Activated CD8-positive, alpha-beta T cell treated with anti-CD3 and anti-CD28 coated beads for 36 hours (primary cell): ENCODE data around the gene DNAI7. TPM values are rescaled to one million over a fixed set of nuclear protein-coding genes. Genes with fewer than 3 reads are reported as not detected.

ENCODE experiments used
- ATAC-seq: fragments of 200-7000 bp; cut with Tn5 transposase; one replicate; pipeline ENCODE4 v1.10.0; 2021; ENCODE audit warnings: mild to moderate bottlenecking, moderate library complexity
- CTCF ChIA-PET: fragments of 350-600 bp; sonication (Branson Sonifier 250); formaldehyde crosslinking; loops from one replicate; lab custom pipeline; 2021; ENCODE audit warnings: antibody characterized with exemption; lab: Charles Lee
- POLR2A ChIA-PET: fragments of 350-600 bp; sonication (Branson Sonifier 250); formaldehyde crosslinking; loops from one replicate; lab custom pipeline; 2021; ENCODE audit warnings: antibody characterized with exemption; lab: Charles Lee
- DNase-seq: peaks from one replicate; pipeline ENCODE4 v3.0.0-alpha.2; 2020
- H3K27ac Mint-ChIP-seq: one replicate; pipeline ENCODE4 v1.8.0; 2021; ENCODE audit warnings: mild to moderate bottlenecking, mixed read lengths
- H3K27me3 Mint-ChIP-seq: one replicate; pipeline ENCODE4 v1.8.0; 2021; ENCODE audit warnings: mixed read lengths
- H3K36me3 Mint-ChIP-seq: one replicate; pipeline ENCODE4 v1.8.0; 2021; ENCODE audit warnings: low read depth, mixed read lengths
- H3K4me1 Mint-ChIP-seq: one replicate; pipeline ENCODE4 v1.8.0; 2021; ENCODE audit warnings: low read depth, mixed read lengths
- H3K4me3 Mint-ChIP-seq: one replicate; pipeline ENCODE4 v1.8.0; 2021; ENCODE audit warnings: mild to moderate bottlenecking, moderate library complexity, mixed read lengths
- H3K9me3 Mint-ChIP-seq: one replicate; pipeline ENCODE4 v1.8.0; 2021; ENCODE audit warnings: mixed read lengths
- CTCF ChIP-seq: fragments of 200-600 bp; IDR thresholded peaks from one replicate; pipeline ENCODE4 v1.8.0; 2022; ENCODE audit warnings: antibody characterized with exemption, mild to moderate bottlenecking
- intact Hi-C: fragments of 100-400 bp; cut with micrococcal nuclease; formaldehyde crosslinking; loops from one replicate; pipeline ENCODE4 v1.10.0; 2022
- total RNA-seq, 2 experiments: library from RNA; stranded (reverse); gene quantifications; one replicate each; pipeline ENCODE4 v1.2.3, GENCODE V29; 2021

Gene DNAI7
- total RNA-seq, 2 experiments from 2014 or later: not detected

- Mint-ChIP-seq H3K9me3 (no peaks in the 10 kb centered on the region), H3K27ac (no peak overlapping the region), H3K4me3 (no peak overlapping the region), H3K27me3 (no peaks in the 10 kb centered on the region), H3K4me1 (peaks cover 9% of the 10 kb centered on the region), H3K36me3 (peaks cover 12% of the 10 kb centered on the region)
- ATAC-seq (no peak), DNase-seq (no peak)
- POLR2A ChIA-PET: interaction anchor here (0.6 to 1.3 kb wide), 2 partner anchors 14 to 311 kb away, joined by 3 to 5 read pairs; partner anchors contain the start of genes DNAI7 and ETFRF1
- no peak for TF ChIP-seq CTCF
- CTCF ChIA-PET: interaction anchor here (1.2 kb wide), 1 partner anchor 33 kb away, joined by 3 read pairs; no protein-coding TSS in a partner anchor
- intact Hi-C loops: no loop called here
Observed at GRCh38 chr12:25208554-25208953, 13.6 kb upstream of the DNAI7 start.

GRCh38 chr12:25207846-25208245, 12.9 kb upstream of the DNAI7 start:
- no peak for TF ChIP-seq CTCF
- Mint-ChIP-seq H3K36me3 (peaks cover 16% of the 10 kb centered on the region), H3K4me3 (no peak overlapping the region), H3K27me3 (no peaks in the 10 kb centered on the region), H3K4me1 (peaks cover 13% of the 10 kb centered on the region), H3K9me3 (no peaks in the 10 kb centered on the region), H3K27ac (no peak overlapping the region)
- POLR2A ChIA-PET: interaction anchor here (1.3 kb wide), 1 partner anchor 13 kb away, joined by 5 read pairs; the partner anchor contains the start of genes DNAI7 and ETFRF1
- intact Hi-C loops: no loop called here
- CTCF ChIA-PET: interaction anchor here (1.2 kb wide), 1 partner anchor 34 kb away, joined by 3 read pairs; no protein-coding TSS in a partner anchor
- no peak for DNase-seq
- no peak for ATAC-seq

- ATAC-seq: no peak
- no peak for TF ChIP-seq CTCF
- POLR2A ChIA-PET: no interaction called here
Observed at GRCh38 chr12:25207411-25207810, 12.5 kb upstream of the DNAI7 start.

GRCh38 chr12:25202137-25202536, 7.2 kb upstream of the DNAI7 start:
- TF ChIP-seq CTCF: no peak
- no peaks in the 10 kb centered on the region for H3K27me3 Mint-ChIP-seq
- intact Hi-C loops: no loop called here
- no peak for DNase-seq
- ATAC-seq: no peak
- H3K4me3 Mint-ChIP-seq: no peak overlapping the region
- H3K4me1 Mint-ChIP-seq: peaks cover 15% of the 10 kb centered on the region
- peaks cover 13% of the 10 kb centered on the region for H3K36me3 Mint-ChIP-seq
- no peak overlapping the region for H3K27ac Mint-ChIP-seq
- H3K9me3 Mint-ChIP-seq: no peaks in the 10 kb centered on the region
- ChIA-PET POLR2A (no interaction called here), CTCF (no interaction called here)

More at GRCh38 chr12:25207411-25207810, 12.5 kb upstream of the DNAI7 start:
- intact Hi-C loops: no loop called here
- CTCF ChIA-PET: no interaction called here
- Mint-ChIP-seq H3K27me3 (no peaks in the 10 kb centered on the region), H3K4me1 (peaks cover 17% of the 10 kb centered on the region), H3K4me3 (no peak overlapping the region), H3K27ac (no peak overlapping the region), H3K36me3 (peaks cover 17% of the 10 kb centered on the region), H3K9me3 (no peaks in the 10 kb centered on the region)
- DNase-seq: no peak

- H3K4me3 Mint-ChIP-seq: no peak overlapping the region
- CTCF ChIA-PET: no interaction called here
Observed at GRCh38 chr12:25200703-25201102, 5.7 kb upstream of the DNAI7 start.

More at GRCh38 chr12:25200703-25201102, 5.7 kb upstream of the DNAI7 start:
- no peak for TF ChIP-seq CTCF
- Mint-ChIP-seq H3K9me3 (no peaks in the 10 kb centered on the region), H3K27ac (no peak overlapping the region), H3K27me3 (no peaks in the 10 kb centered on the region), H3K4me1 (peaks cover 20% of the 10 kb centered on the region), H3K36me3 (peaks cover 12% of the 10 kb centered on the region)
- intact Hi-C loops: no loop called here
- DNase-seq (no peak), ATAC-seq (no peak)
- POLR2A ChIA-PET: no interaction called here
